Erythroblast (primary cell): ENCODE results near the gene HIC1.

Experiments used
- DNase-seq, 2 experiments: peaks; one replicate each; lab custom pipeline; 2025; lab: John Stamatoyannopoulos, UW
- GATA1 ChIP-seq: IDR thresholded peaks from 2 replicates; pipeline ENCODE4 v1.6.1; 2011; ENCODE audit warnings: low read depth, mild to moderate bottlenecking, control low read depth, low read length, moderate library complexity
- POLR2A ChIP-seq: IDR thresholded peaks from 2 replicates; pipeline ENCODE4 v1.6.1; 2011; ENCODE audit warnings: mild to moderate bottlenecking, low read length

HIC1 gene

DNA sequence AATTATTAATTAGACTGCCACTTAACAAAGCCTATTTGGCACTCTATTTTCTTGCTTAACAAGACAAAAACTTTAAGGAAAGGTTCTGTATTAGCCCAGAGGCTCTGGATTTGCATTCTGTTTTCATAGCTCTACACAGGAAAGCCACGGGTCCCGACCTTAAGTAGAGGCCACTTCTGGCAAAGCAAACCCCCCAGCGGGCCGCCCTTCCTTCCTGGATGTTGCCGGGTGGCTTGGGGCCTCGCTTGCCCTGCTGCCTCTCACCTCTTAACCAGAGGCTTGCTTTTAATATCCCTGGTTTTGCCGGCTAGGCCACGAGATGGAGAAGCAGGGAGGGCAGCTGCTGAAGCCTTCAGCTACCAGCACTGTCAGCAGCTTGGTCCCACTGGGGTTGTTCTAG lies 34.2 kb upstream of the HIC1 start:
- TF ChIP-seq POLR2A (no peak), GATA1 (no peak)

GRCh38 chr17:2022647-2023240 lies 32.2 kb upstream of the HIC1 start:
- no peak for DNase-seq
- TF ChIP-seq GATA1, result no peak
- TF ChIP-seq POLR2A, result no peak

More for the DNA sequence above, 34.2 kb upstream of the HIC1 start:
- DNase-seq, result no peak

GRCh38 chr17:2023256-2023655 lies 31.6 kb upstream of the HIC1 start:
- no peak for DNase-seq
- TF ChIP-seq POLR2A (no peak), GATA1 (no peak)

DNA sequence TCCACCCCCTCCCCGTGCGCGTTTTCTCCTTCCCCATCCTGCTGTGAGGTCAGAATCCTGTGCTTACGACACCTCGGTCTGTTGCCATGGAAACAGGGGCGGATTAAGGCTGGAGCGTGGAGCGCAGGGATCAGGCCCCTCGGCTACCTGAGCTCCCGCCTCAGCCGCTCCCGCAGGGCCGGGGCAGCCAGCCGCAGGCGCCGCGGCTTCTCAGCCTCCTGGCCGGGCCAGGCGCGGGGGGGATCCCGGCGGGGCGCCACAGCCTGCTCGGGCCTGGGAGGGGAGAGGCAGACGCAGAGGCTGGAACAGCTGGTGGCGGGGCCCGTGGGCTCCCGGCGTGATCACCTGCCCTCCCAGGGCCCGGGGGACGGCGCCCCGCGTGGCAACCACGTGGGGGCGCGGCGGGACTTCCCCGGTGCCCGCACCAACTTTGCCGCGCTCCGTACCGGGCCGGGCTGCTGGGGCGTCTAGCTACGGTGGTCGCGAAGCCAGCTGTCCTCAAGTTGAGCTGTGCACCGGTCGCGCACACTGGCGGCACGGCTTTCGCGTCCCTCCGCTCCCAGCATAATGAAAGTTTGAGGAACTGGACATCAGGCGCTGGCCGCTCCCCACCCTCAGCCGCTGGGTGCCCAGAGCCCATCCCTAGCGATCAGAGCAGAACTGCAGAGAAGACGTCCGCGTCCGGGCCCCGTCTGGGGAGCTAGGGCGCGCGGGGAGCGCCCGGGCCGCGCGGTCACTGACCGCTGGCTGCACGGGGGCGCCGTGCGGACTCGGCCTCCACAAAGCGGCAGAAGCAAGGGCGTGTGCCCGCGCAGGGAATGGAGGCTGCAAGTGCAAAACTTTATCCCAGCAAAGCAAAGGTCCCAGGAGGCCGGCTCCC lies 31.0 kb upstream of the HIC1 start:
- peak in 1 of 2 experiments; percentile 25 for DNase-seq
- TF ChIP-seq GATA1 (no peak), POLR2A (no peak)

DNA sequence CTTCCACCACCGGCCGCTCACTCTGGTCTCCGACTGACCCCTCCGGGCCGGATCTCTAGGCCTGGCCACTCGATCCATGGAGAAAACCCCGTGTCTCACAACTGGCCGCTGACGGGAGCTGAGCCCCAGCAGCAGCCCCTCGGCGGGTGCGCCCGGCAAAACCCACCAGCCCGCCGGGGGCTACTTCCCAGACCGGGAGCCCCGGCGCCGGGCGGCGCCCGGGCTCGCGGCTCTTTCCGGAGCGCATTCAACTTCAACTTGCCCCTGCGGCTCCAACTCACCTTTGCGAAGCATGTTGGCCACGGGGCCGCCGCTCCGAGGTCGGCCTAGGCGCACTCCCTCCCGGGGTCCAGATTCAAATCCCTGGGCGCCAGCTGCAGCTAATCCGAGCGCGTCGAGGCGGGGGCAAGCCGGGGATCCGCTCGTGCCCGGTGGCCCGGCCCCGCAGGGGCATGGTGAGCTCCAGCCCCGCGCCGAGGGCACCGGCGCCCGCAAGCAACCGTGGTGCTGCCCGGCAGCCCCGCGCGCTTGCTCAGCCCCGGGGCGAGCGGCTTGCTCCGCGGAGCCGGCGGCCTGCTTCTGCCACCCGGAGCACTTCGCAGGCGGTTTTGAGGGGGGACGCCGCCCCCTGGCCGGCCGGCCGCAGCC lies 30.2 kb upstream of the HIC1 start:
- TF ChIP-seq GATA1 (no peak), POLR2A (no peak)
- DNase-seq, result no peak

GRCh38 chr17:2025220-2025621 lies 29.7 kb upstream of the HIC1 start, which contains the start of gene RTN4RL1:
Gene RTN4RL1 (minus strand): TSS chr17:2025334. CDS start chr17:2024865, 469 bp downstream.
- no peak for TF ChIP-seq POLR2A
- no peak for TF ChIP-seq GATA1
- DNase-seq, result peak; percentile 64 to 65

DNA sequence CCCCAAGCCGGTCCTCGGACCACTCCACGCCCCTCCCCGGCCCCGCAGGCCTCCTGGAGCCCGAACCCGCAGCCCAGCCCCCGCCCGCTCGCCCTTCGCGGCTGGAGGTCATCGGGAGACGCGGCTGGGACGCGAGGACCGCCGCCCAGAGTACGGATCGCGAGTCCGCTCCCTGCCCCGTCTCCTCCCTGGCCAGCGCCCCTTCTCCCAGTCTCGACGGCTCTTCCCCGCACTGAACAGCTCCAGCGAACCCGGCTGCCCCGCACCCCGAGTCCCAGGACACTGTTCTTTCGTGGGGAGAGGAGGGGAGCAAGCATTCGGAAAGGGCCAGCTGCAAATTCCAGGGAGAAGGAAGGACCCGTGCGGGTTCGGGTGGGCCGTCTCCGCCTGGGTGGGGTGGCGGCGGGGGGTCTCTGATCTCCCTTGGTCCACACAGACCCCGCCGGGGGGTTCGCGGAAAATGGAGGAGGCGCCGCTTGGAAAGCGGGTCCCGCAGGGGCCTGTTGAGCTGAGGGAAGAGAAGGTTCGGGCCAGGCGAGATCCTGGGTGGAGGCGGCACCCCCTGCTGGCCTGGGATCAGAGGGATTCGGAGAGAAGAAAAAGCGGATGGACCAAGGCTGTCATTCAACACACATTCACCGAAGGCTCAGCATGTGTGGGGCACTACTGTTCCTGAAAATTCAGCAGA lies 29.1 kb upstream of the HIC1 start:
- peak; percentile 26 to 44 for DNase-seq
- TF ChIP-seq POLR2A (no peak), GATA1 (no peak)

DNA sequence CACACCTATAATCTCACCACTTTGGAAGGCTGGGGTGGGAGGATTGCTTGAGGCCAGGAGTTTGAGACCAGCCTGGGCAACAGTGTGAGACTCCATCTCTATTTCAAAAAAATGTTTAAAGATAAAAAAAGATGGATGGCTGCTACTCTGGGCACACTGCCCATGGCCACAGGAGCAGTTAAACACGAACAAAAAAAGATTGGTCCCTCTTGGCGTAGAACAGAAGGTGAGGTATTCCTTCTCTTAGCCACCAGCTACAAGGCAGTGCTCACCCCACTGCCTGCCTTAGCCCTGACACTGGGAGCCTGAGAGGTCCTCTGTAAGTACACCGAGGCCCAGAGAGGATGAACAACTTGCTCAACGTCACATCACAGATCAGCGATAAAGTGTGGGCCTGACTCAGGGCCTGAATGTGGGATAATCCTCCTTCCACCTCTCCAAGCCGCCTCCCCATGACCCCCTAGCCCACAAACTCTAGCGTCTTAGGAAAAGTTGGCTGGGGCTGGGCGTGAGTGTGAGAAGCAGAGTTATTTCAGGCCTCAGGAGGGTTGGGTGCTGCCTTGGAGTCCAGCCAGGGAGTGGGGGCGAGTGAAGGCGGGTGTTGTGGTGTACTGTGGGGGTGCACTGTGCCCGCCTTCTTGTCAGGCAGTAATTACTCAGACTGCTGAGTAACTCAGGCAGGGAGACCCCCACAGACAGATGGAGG lies 27.2 kb upstream of the HIC1 start:
- DNase-seq, result peak; percentile 19 to 34
- no peak for TF ChIP-seq GATA1
- TF ChIP-seq POLR2A, result no peak

DNA sequence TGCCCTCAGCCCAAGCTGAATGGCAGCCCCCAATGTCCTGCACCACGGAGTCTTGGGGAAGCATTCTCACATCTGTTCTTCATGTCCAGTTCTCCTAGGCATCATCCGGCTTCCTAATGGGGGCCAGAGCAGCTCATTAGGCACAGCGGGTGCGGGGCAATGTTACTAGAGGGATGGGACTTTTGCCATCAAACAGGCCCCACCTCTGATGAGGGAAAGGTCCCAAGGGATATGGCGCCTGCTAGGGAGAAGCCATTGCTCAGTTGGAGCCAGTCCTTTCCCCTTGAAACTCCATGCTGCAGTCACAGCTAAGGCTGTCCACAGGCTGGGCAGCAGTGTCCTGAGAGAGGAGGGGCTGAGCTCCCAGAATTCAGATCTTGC lies 26.7 kb upstream of the HIC1 start:
- DNase-seq, result no peak
- TF ChIP-seq GATA1 (no peak), POLR2A (no peak)

- TF ChIP-seq POLR2A (no peak), GATA1 (no peak)
- no peak for DNase-seq
These were observed 26.2 kb upstream of the HIC1 start for GRCh38 chr17:2028737-2029136.

- DNase-seq, result peak; percentile 90 to 93
- TF ChIP-seq POLR2A (peak; percentile 58), GATA1 (no peak)
These were observed 24.8 kb upstream of the HIC1 start, which contains the start of gene DPH1 for GRCh38 chr17:2029911-2030778. Gene DPH1 (plus strand): TSS chr17:2030153. CDS start chr17:2030170, 17 bp downstream.

DNA sequence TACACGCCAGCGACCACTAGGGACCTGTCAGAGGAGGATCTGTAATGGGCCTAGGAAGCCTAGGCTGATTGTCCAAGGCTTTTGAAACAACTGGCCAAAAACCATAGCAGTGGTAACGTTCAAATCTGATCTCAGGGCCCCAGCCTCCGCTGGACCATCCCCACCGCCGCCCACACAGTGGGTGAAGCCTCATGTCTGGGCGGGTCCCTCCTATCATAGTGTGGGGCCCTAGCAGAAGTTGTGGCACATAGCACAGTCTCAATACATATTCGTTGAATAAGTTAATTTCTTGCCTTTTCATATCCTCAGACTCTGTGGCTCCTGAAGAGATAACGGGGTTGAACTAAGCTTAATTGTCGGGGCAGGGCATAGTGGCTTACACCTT lies 24.1 kb upstream of the HIC1 start:
- no peak for TF ChIP-seq GATA1
- no peak for TF ChIP-seq POLR2A
- peak; percentile 90 to 91 for DNase-seq

DNA sequence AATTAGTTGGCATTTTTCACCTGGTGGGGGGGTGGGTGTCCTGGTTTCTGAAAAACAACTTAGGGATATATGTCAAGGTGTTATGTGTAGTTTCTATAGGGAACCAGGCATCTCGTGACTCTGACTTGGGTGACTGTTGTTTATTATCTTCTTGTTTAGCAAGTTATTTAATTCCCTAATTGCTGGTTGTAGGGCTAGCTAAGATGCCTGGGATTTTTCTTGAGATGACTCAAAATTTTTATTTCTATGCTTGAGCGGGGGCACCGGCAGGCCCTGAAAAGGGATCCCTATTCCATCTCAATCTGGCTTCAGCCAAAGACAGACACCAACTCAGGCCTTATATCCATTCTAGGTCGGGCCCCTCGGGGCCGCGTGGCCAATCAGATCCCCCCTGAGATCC lies 21.8 kb upstream of the HIC1 start:
- no peak for DNase-seq
- TF ChIP-seq POLR2A, result no peak
- no peak for TF ChIP-seq GATA1
